WTC11 (cell line): ENCODE results near the gene ZNF486. TPM values are rescaled to one million over a fixed set of nuclear protein-coding genes. Genes with fewer than 3 reads are reported as not detected.

Experiments used
- ATAC-seq: fragments of 200-7000 bp; cut with Tn5 transposase; 2 replicates; pipeline ENCODE4 v1.10.0; 2021; ENCODE audit warnings: mild to moderate bottlenecking, moderate library complexity
- CTCF ChIA-PET: fragments of 300-600 bp; sonication (Branson Sonifier 250); formaldehyde crosslinking; loops from one replicate; lab custom pipeline; 2021; ENCODE audit warnings: antibody characterized with exemption; lab: Charles Lee
- POLR2A ChIA-PET: fragments of 350-600 bp; sonication (Branson Sonifier 250); formaldehyde crosslinking; loops from one replicate; lab custom pipeline; 2021; ENCODE audit warnings: antibody characterized with exemption; lab: Charles Lee
- DNase-seq: peaks from one replicate; pipeline ENCODE4 v3.0.0; 2021; ENCODE audit warnings: low spot score
- H3K27ac Mint-ChIP-seq: 2 replicates; pipeline ENCODE4 v1.8.0; 2021; ENCODE audit warnings: mixed read lengths
- H3K27me3 Mint-ChIP-seq: 2 replicates; pipeline ENCODE4 v1.8.0; 2021; ENCODE audit warnings: low read depth, mild to moderate bottlenecking, moderate library complexity, mixed read lengths
- H3K36me3 Mint-ChIP-seq: 2 replicates; pipeline ENCODE4 v1.8.0; 2021; ENCODE audit warnings: mixed read lengths
- H3K4me1 Mint-ChIP-seq: 2 replicates; pipeline ENCODE4 v1.8.0; 2022; ENCODE audit warnings: mixed read lengths
- H3K4me3 Mint-ChIP-seq: 2 replicates; pipeline ENCODE4 v1.8.0; 2021; ENCODE audit warnings: mild to moderate bottlenecking, moderate library complexity, mixed read lengths
- H3K9me3 Mint-ChIP-seq: 2 replicates; pipeline ENCODE4 v1.8.0; 2021; ENCODE audit warnings: mixed read lengths
- CTCF ChIP-seq: fragments of 200-600 bp; IDR thresholded peaks from 2 replicates; pipeline ENCODE4 v1.8.0; 2022; ENCODE audit warnings: antibody characterized with exemption
- GRHL2 ChIP-seq: fragments of 250-450 bp; sonication (Bioruptor Pico); IDR thresholded peaks from 2 replicates; pipeline ENCODE4 v1.8.0; 2022; ENCODE audit warnings: mild to moderate bottlenecking, moderate library complexity; ENCODE audit not compliant: insufficient replicate concordance, severe bottlenecking
- JAZF1 ChIP-seq: fragments of 250-450 bp; sonication (Bioruptor Pico); IDR thresholded peaks from 2 replicates; pipeline ENCODE4 v1.9.0; 2021; ENCODE audit warnings: moderate library complexity, mild to moderate bottlenecking, inconsistent platforms
- MYBL2 ChIP-seq: sonication (generic); formaldehyde crosslinking; IDR thresholded peaks from 2 replicates; pipeline ENCODE4 v1.8.1; 2023; ENCODE audit warnings: mild to moderate bottlenecking, moderate library complexity, missing genetic modification reagents
- NFYB ChIP-seq: sonication (generic); formaldehyde crosslinking; conservative IDR thresholded peaks from 2 replicates; pipeline ENCODE4 v1.8.0; 2022; ENCODE audit warnings: low read depth, missing genetic modification reagents
- NR2C2 ChIP-seq: sonication (generic); formaldehyde crosslinking; IDR thresholded peaks from 2 replicates; pipeline ENCODE4 v1.8.0; 2022; ENCODE audit warnings: mild to moderate bottlenecking, missing genetic modification reagents
- PREB ChIP-seq: sonication (generic); formaldehyde crosslinking; IDR thresholded peaks from 2 replicates; pipeline ENCODE4 v1.8.1; 2022; ENCODE audit warnings: mild to moderate bottlenecking, missing genetic modification reagents, moderate library complexity, borderline replicate concordance
- RELA ChIP-seq: sonication (generic); formaldehyde crosslinking; IDR thresholded peaks from 2 replicates; pipeline ENCODE4 v1.8.1; 2022; ENCODE audit warnings: missing genetic modification reagents, mild to moderate bottlenecking, borderline replicate concordance
- SMAD4 ChIP-seq: sonication (generic); formaldehyde crosslinking; IDR thresholded peaks from 2 replicates; pipeline ENCODE4 v1.8.0; 2022; ENCODE audit warnings: mild to moderate bottlenecking, missing genetic modification reagents
- SOX15 ChIP-seq: fragments of 250-450 bp; sonication (Bioruptor Pico); IDR thresholded peaks from 2 replicates; pipeline ENCODE4 v1.9.0; 2021; ENCODE audit warnings: mild to moderate bottlenecking
- ZNF219 ChIP-seq: sonication (generic); formaldehyde crosslinking; IDR thresholded peaks from 2 replicates; pipeline ENCODE4 v1.8.0; 2023; ENCODE audit warnings: missing genetic modification reagents, mild to moderate bottlenecking, borderline replicate concordance
- ZNF263 ChIP-seq: sonication (generic); formaldehyde crosslinking; IDR thresholded peaks from 2 replicates; pipeline ENCODE4 v1.8.1; 2022; ENCODE audit warnings: low read depth, mild to moderate bottlenecking, moderate library complexity, missing genetic modification reagents
- ZNF317 ChIP-seq: sonication (generic); formaldehyde crosslinking; IDR thresholded peaks from 2 replicates; pipeline ENCODE4 v1.8.1; 2023; ENCODE audit warnings: low read depth, mild to moderate bottlenecking, moderate library complexity, missing genetic modification reagents, borderline replicate concordance
- ZNF512 ChIP-seq: sonication (generic); formaldehyde crosslinking; IDR thresholded peaks from 2 replicates; pipeline ENCODE4 v1.8.1; 2022; ENCODE audit warnings: missing genetic modification reagents, borderline replicate concordance
- total RNA-seq: library from RNA; stranded (reverse); gene quantifications from 3 replicates; pipeline ENCODE4 v1.2.3, GENCODE V29; 2021
- TF ChIP-seq, protein P1 (sequence below): sonication (generic); formaldehyde crosslinking; IDR thresholded peaks from 2 replicates; pipeline ENCODE4 v1.8.0; 2022; ENCODE audit warnings: mild to moderate bottlenecking, missing genetic modification reagents
- TF ChIP-seq, protein P2 (sequence below): sonication (generic); formaldehyde crosslinking; IDR thresholded peaks from 2 replicates; pipeline ENCODE4 v1.8.1; 2023; ENCODE audit warnings: mild to moderate bottlenecking, moderate library complexity, missing genetic modification reagents

The ZNF486 gene
- total RNA-seq, 1 experiment from 2014 or later = 22.3 TPM

- Mint-ChIP-seq H3K36me3 (peaks cover 9% of the 10 kb centered on the region), H3K4me3 (no peak overlapping the region), H3K27me3 (peaks cover 6% of the 10 kb centered on the region; the same call in 1 of the 2 replicates), H3K4me1 (peaks cover 47% of the 10 kb centered on the region), H3K27ac (no peak overlapping the region), H3K9me3 (peaks cover 13% of the 10 kb centered on the region)
- CTCF ChIA-PET = no interaction called here
- TF ChIP-seq, protein P1, sequence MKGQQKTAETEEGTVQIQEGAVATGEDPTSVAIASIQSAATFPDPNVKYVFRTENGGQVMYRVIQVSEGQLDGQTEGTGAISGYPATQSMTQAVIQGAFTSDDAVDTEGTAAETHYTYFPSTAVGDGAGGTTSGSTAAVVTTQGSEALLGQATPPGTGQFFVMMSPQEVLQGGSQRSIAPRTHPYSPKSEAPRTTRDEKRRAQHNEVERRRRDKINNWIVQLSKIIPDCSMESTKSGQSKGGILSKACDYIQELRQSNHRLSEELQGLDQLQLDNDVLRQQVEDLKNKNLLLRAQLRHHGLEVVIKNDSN (CRISPR knock-in tag) = no peak
- TF ChIP-seq SOX15 (CRISPR knock-in tag) (no peak), ZNF512 (CRISPR knock-in tag) (no peak)
- POLR2A ChIA-PET = no interaction called here
- ATAC-seq (no peak), DNase-seq (no peak)
Measured at GRCh38 chr19:20244356-20244755, 77.3 kb downstream of the ZNF486 start.

GRCh38 chr19:20245309-20245708, 78.3 kb downstream of the ZNF486 start:
- H3K36me3 Mint-ChIP-seq = peaks cover 9% of the 10 kb centered on the region
- H3K4me1 Mint-ChIP-seq = peaks cover 46% of the 10 kb centered on the region
- H3K4me3 Mint-ChIP-seq = no peak overlapping the region
- H3K27me3 Mint-ChIP-seq = peaks cover 6% of the 10 kb centered on the region; the same call in 1 of the 2 replicates
- DNase-seq = no peak
- no peak for ATAC-seq
- ChIA-PET CTCF (no interaction called here), POLR2A (no interaction called here)
- H3K27ac Mint-ChIP-seq = no peak overlapping the region
- TF ChIP-seq ZNF263 (no peak), SMAD4 (CRISPR knock-in tag) (no peak), NFYB (CRISPR knock-in tag) (no peak), ZNF219 (no peak), PREB (CRISPR knock-in tag) (no peak), JAZF1 (no peak), MYBL2 (CRISPR knock-in tag) (no peak), NR2C2 (CRISPR knock-in tag) (no peak), GRHL2 (no peak)
- TF ChIP-seq, protein P2, sequence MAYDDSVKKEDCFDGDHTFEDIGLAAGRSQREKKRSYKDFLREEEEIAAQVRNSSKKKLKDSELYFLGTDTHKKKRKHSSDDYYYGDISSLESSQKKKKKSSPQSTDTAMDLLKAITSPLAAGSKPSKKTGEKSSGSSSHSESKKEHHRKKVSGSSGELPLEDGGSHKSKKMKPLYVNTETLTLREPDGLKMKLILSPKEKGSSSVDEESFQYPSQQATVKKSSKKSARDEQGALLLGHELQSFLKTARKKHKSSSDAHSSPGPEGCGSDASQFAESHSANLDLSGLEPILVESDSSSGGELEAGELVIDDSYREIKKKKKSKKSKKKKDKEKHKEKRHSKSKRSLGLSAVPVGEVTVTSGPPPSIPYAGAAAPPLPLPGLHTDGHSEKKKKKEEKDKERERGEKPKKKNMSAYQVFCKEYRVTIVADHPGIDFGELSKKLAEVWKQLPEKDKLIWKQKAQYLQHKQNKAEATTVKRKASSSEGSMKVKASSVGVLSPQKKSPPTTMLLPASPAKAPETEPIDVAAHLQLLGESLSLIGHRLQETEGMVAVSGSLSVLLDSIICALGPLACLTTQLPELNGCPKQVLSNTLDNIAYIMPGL (CRISPR knock-in tag) = no peak
- TF ChIP-seq, protein P1 (CRISPR knock-in tag) = no peak
- H3K9me3 Mint-ChIP-seq = peaks cover 13% of the 10 kb centered on the region

DNA sequence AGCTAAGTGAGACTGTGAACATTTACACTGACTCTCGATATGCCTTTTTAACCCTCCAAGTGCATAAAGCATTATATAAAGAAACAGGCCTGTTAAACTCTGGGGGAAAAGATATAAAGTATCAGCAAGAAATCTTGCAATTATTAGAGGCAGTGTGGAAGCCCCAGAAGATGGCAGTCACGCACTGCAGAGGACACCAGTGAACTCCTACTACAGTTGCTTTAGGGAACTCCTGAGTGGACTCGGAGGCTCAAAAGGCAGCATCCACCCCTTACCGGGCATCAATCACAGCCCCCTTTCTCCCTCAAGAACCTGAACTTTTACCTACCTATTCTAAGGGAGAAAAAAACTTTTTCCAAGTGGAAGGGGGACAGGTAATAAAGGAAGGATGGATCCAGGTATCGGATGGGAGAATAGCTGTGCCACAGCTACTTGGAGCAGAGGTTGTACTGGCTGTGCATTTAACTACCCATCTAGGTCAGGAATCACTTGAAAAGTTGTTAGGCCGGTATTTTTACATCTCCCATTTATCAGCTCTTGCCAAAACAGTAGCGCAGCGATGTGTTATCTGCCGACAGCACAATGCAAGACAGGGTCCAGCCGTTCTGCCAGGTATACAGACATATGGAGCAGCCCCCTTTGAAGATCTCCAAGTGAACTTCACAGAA, 80.1 kb downstream of the ZNF486 start:
- H3K27me3 Mint-ChIP-seq = peaks cover 6% of the 10 kb centered on the region; the same call in 1 of the 2 replicates
- peaks cover 51% of the 10 kb centered on the region for H3K4me1 Mint-ChIP-seq
- H3K4me3 Mint-ChIP-seq = no peak overlapping the region
- no peak overlapping the region for H3K27ac Mint-ChIP-seq
- CTCF ChIA-PET = interaction anchor here (0.5 to 2.7 kb wide), 13 partner anchors 9 to 318 kb away, joined by 3 to 31 read pairs (median 4); partner anchors contain the start of gene ZNF737
- DNase-seq (peak; percentile 69), ATAC-seq (peak; percentile 68)
- H3K9me3 Mint-ChIP-seq = peaks cover 13% of the 10 kb centered on the region
- peaks cover 9% of the 10 kb centered on the region for H3K36me3 Mint-ChIP-seq
- no peak for TF ChIP-seq ZNF219
- TF ChIP-seq RELA = no peak
- no peak for TF ChIP-seq NFYB (CRISPR knock-in tag)
- TF ChIP-seq CTCF = peak; percentile 41; the same call in 1 of the 2 replicates
- TF ChIP-seq SMAD4 (CRISPR knock-in tag) = no peak
- TF ChIP-seq ZNF317 (CRISPR knock-in tag) = no peak
- POLR2A ChIA-PET = interaction anchor here (1.6 to 1.8 kb wide), 2 partner anchors 9 to 249 kb away, joined by 3 to 8 read pairs; no protein-coding TSS in a partner anchor
